Large intestine (tissue), 3 donors: Measurements from ENCODE around the gene ESPN. TPM values are rescaled to one million over a fixed set of nuclear protein-coding genes. Genes with fewer than 3 reads are reported as not detected.
"Not testable (repeated sequence)": the region's sequence is repeated elsewhere in the genome, so short reads cannot be mapped to it uniquely, and the experiment has no call there.

Experiments
- DNase-seq, 2 donors: peaks; one replicate each; pipeline versions ENCODE4 v3.0.0 to v3.0.0-alpha.2; 2013
- H3K27ac ChIP-seq: one replicate; pipeline ENCODE4 v1.5.1; 2013; ENCODE audit warnings: low read length
- H3K27me3 ChIP-seq: 2 replicates; pipeline ENCODE4 v1.6.1; 2013; ENCODE audit warnings: low read length; ENCODE audit not compliant: control insufficient read depth, insufficient read depth
- H3K36me3 ChIP-seq: 2 replicates; pipeline ENCODE4 v1.6.1; 2013; ENCODE audit warnings: low read length; ENCODE audit not compliant: control insufficient read depth, insufficient read depth
- H3K4me1 ChIP-seq: one replicate; pipeline ENCODE4 v1.6.1; 2013; ENCODE audit warnings: low read length; ENCODE audit not compliant: control insufficient read depth, insufficient read depth
- H3K4me3 ChIP-seq: one replicate; pipeline ENCODE4 v1.5.1; 2013; ENCODE audit warnings: low read length
- H3K9me3 ChIP-seq: one replicate; pipeline ENCODE4 v1.6.1; 2013; ENCODE audit warnings: mild to moderate bottlenecking, low read depth, low read length, moderate library complexity; ENCODE audit not compliant: control insufficient read depth
- WGBS: methylation state at CpG from one replicate; pipeline ENCODE4 v1.1.5; 2013; ENCODE audit warnings: low lambda C conversion rate; ENCODE audit not compliant: insufficient coverage; 5-methylcytosine and 5-hydroxymethylcytosine counted together
- polyA plus RNA-seq: library from polyadenylated mRNA; unstranded; fragments of 120-200 nt; gene quantifications from one replicate; pipeline ENCODE4 v1.2.1, GENCODE V29; 2013

Gene ESPN
- polyA plus RNA-seq, 1 donor = 256 TPM

- no peaks in the 10 kb centered on the region for H3K9me3 ChIP-seq
- no CpG with 5 or more reads among the region's 5 CpGs for WGBS
- no peak for DNase-seq
- H3K4me1 ChIP-seq = no peaks in the 10 kb centered on the region
- H3K27me3 ChIP-seq = peaks cover 10% of the 10 kb centered on the region
- H3K27ac ChIP-seq = no peak overlapping the region
- H3K4me3 ChIP-seq = no peak overlapping the region
- H3K36me3 ChIP-seq = no peaks in the 10 kb centered on the region
Measured at GRCh38 chr1:6438047-6438525, 13.5 kb downstream of the ESPN start.

DNA sequence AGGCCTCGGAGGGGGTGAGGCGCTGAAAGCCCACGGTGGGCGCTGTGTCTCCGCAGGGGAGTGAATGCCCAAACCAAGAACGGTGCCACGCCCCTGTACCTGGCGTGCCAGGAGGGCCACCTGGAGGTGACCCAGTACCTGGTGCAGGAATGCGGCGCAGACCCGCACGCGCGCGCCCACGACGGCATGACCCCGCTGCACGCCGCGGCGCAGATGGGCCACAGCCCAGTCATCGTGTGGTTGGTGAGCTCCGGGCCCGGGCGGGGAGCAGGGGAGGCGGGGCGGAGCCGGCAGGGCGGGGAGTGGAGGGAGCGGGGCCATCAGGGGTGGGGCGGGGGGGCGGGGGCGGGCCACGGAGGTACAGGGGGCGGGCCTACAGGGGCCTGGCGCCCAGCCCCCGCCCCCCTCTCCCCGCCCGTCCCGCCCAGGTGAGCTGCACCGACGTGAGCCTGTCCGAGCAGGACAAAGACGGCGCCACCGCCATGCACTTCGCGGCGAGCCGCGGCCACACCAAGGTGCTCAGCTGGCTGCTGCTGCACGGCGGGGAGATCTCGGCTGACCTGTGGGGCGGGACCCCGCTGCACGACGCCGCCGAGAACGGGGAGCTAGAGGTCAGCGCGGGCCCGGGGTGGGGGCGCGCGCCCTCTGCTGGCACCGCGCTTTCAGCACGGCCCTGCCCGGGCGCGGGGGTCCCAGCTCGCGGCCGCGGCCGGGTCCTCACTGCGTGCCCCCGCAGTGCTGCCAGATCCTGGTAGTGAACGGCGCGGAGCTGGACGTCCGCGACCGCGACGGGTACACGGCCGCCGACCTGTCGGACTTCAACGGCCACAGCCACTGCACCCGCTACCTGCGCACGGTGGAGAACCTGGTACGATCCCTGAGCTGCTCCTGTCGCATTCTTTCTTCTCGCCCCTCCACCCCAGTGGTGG lies 15.9 kb downstream of the ESPN start:
- no CpG with 5 or more reads among the region's 101 CpGs for WGBS
- peaks cover 7% of the 10 kb centered on the region for H3K27me3 ChIP-seq
- DNase-seq = peak in 1 of 2 donors; percentile 71
- H3K4me3 ChIP-seq = no peak overlapping the region
- H3K36me3 ChIP-seq = no peaks in the 10 kb centered on the region
- H3K4me1 ChIP-seq = peaks cover 6% of the 10 kb centered on the region
- no peak overlapping the region for H3K27ac ChIP-seq
- no peaks in the 10 kb centered on the region for H3K9me3 ChIP-seq

DNA sequence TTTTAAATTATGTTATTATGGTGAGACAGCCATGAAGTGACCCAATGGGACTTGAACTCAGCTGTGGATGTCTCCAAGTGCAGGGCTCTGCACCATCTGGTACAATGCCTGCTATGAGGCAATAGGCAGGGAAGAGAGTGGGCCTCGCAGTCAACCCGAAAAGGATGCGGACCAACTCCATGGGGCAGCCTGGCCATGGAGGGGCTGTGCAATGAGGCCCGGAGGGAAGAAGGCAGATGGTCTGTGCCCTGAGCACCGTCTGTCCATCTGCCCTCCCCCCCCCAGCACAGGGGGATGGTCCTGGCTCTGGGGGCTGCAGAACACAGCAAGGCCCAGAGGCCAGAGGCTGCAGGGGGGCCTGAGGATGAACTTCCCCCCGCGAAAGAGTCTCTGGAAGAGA lies 17.0 kb downstream of the ESPN start:
- WGBS = no CpG with 5 or more reads among the region's 7 CpGs

GRCh38 chr1:6443339-6444115 lies 19.0 kb downstream of the ESPN start:
- no peak for DNase-seq
- no CpG with 5 or more reads among the region's 21 CpGs for WGBS
- H3K36me3 ChIP-seq = no peaks in the 10 kb centered on the region
- no peak overlapping the region for H3K27ac ChIP-seq
- H3K4me1 ChIP-seq = peaks cover 18% of the 10 kb centered on the region
- H3K4me3 ChIP-seq = no peak overlapping the region
- H3K9me3 ChIP-seq = peaks cover 6% of the 10 kb centered on the region
- peaks cover 27% of the 10 kb centered on the region for H3K27me3 ChIP-seq

More for the DNA sequence above, 17.0 kb downstream of the ESPN start:
- DNase-seq = no peak
- H3K27me3 ChIP-seq = peaks cover 11% of the 10 kb centered on the region
- no peak overlapping the region for H3K27ac ChIP-seq
- H3K9me3 ChIP-seq = no peaks in the 10 kb centered on the region
- no peaks in the 10 kb centered on the region for H3K36me3 ChIP-seq
- H3K4me1 ChIP-seq = peaks cover 13% of the 10 kb centered on the region
- no peak overlapping the region for H3K4me3 ChIP-seq

DNA sequence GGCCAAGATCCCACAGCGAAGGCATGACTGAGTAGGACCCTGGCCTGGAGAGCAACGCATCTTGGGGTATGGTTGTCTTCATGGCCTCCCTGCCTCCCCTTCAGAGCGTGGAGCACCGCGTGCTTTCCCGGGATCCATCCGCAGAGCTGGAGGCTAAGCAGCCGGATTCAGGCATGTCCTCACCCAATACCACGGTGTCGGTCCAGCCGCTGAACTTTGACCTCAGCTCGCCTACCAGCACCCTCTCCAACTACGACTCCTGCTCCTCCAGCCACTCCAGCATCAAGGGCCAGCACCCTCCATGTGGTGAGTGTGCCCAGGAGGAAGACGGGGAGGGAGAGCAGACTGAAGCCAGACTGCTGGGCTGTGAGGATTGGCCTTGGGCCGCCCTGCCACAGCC lies 19.8 kb downstream of the ESPN start:
- Histone ChIP-seq H3K27ac (no peak overlapping the region), H3K9me3 (peaks cover 6% of the 10 kb centered on the region), H3K27me3 (peaks cover 33% of the 10 kb centered on the region), H3K4me1 (peaks cover 18% of the 10 kb centered on the region), H3K4me3 (no peak overlapping the region), H3K36me3 (no peaks in the 10 kb centered on the region)
- no peak for DNase-seq
- no CpG with 5 or more reads among the region's 15 CpGs for WGBS

GRCh38 chr1:6445062-6445763 lies 20.6 kb downstream of the ESPN start:
- Histone ChIP-seq H3K4me1 (peaks cover 19% of the 10 kb centered on the region), H3K27me3 (peaks cover 35% of the 10 kb centered on the region), H3K36me3 (no peaks in the 10 kb centered on the region), H3K9me3 (peaks cover 6% of the 10 kb centered on the region), H3K4me3 (no peak overlapping the region), H3K27ac (no peak overlapping the region)
- DNase-seq = no peak
- WGBS = no CpG with 5 or more reads among the region's 19 CpGs

- not testable (repeated sequence) for DNase-seq, H3K9me3 ChIP-seq, H3K36me3 ChIP-seq, H3K27ac ChIP-seq, H3K4me3 ChIP-seq
- Histone ChIP-seq H3K4me1 (peaks cover 19% of the 10 kb centered on the region), H3K27me3 (peaks cover 38% of the 10 kb centered on the region)
- WGBS = no CpG with 5 or more reads among the region's 4 CpGs
Measured at GRCh38 chr1:6445929-6446328, 21.4 kb downstream of the ESPN start.

DNA sequence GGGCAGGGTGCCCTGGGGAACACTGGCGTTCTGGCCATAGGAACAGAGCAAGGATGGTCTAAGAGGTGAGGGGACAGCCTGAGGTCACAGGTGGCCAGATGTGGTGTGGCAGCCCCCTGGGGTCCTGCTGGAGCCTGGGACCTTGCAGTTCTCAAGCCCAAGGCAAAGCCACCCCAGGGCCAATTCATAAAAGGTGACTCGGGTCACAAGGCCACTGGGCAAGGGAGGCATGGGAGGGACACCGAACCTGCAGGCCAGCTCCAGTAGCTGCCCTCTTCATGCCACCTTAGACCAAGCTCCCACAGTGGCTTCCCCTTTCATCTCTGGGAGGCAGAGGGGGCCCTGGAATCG lies 22.1 kb downstream of the ESPN start:
- peak overlapping the region; percentile 84 for H3K4me3 ChIP-seq
- peak overlapping the region; percentile 98 for H3K27ac ChIP-seq
- H3K27me3 ChIP-seq = peaks cover 40% of the 10 kb centered on the region
- DNase-seq = no peak
- peaks cover 21% of the 10 kb centered on the region for H3K4me1 ChIP-seq
- H3K36me3 ChIP-seq = peaks cover 1% of the 10 kb centered on the region
- WGBS = no CpG with 5 or more reads among the region's 4 CpGs
- H3K9me3 ChIP-seq = peaks cover 8% of the 10 kb centered on the region

- DNase-seq = no peak
- Histone ChIP-seq H3K27ac (peak overlapping the region; percentile 98), H3K9me3 (peaks cover 11% of the 10 kb centered on the region), H3K4me1 (peaks cover 24% of the 10 kb centered on the region), H3K4me3 (peak overlapping the region; percentile 84), H3K27me3 (peaks cover 42% of the 10 kb centered on the region), H3K36me3 (peaks cover 4% of the 10 kb centered on the region)
- WGBS = no CpG with 5 or more reads among the region's 67 CpGs
Measured at GRCh38 chr1:6447016-6447817, 22.6 kb downstream of the ESPN start.
